LNCaP clone FGC (cell line): Measurements from ENCODE around the gene PSMD8.
"Not testable (repeated sequence)": the region's sequence is repeated elsewhere in the genome, so short reads cannot be mapped to it uniquely, and the experiment has no call there.

Experiments used
- DNase-seq: peaks from one replicate; pipeline ENCODE4 v3.0.0-alpha.2; 2011; ENCODE audit warnings: low read depth
- H3K4me3 ChIP-seq: 2 replicates; pipeline ENCODE4 v1.5.1; 2011; ENCODE audit warnings: mild to moderate bottlenecking, low read depth, low read length, control low read depth
- TF ChIP-seq, protein P1 (sequence below): IDR thresholded peaks from 2 replicates; pipeline ENCODE4 v1.5.1; 2012; ENCODE audit warnings: mild to moderate bottlenecking; ENCODE audit not compliant: control insufficient read depth, insufficient read depth; ENCODE audit errors: extremely low read depth

The PSMD8 gene

DNA sequence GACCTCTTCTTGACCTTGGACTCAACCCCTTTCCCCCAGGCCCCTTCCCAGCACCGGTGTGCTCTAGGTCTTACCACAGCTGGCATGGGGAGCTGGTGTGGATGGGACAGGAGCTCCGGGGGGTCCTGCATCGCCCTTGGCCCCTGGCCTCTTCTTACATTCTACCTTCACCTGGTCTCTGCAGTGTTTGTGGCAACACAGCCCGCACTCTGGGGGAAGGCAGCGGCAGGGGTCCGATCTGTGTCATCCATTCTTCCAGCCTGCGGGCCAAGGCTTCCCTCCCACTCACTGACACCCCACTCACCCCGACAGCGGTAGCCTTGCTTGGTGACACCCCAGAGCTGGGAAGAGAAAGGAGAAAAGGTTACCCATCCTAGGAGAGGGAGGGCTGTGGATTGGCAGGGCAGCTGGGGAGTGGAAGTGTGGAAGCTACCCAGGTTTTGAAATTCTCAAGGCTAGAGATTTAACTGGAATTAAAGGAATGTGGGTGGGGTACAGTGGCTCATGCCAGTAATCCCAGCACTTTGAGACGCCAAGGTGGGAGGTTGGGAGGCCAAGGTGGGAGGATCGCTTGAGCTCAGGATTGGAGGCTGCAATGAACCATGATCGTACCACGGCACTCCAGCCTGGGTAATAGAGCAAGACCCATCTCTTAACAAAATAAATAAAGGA is 36.8 kb downstream of the PSMD8 start:
- TF ChIP-seq, protein P1, sequence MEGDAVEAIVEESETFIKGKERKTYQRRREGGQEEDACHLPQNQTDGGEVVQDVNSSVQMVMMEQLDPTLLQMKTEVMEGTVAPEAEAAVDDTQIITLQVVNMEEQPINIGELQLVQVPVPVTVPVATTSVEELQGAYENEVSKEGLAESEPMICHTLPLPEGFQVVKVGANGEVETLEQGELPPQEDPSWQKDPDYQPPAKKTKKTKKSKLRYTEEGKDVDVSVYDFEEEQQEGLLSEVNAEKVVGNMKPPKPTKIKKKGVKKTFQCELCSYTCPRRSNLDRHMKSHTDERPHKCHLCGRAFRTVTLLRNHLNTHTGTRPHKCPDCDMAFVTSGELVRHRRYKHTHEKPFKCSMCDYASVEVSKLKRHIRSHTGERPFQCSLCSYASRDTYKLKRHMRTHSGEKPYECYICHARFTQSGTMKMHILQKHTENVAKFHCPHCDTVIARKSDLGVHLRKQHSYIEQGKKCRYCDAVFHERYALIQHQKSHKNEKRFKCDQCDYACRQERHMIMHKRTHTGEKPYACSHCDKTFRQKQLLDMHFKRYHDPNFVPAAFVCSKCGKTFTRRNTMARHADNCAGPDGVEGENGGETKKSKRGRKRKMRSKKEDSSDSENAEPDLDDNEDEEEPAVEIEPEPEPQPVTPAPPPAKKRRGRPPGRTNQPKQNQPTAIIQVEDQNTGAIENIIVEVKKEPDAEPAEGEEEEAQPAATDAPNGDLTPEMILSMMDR, result no peak
- no peak overlapping the region for H3K4me3 ChIP-seq
- DNase-seq, result no peak

DNA sequence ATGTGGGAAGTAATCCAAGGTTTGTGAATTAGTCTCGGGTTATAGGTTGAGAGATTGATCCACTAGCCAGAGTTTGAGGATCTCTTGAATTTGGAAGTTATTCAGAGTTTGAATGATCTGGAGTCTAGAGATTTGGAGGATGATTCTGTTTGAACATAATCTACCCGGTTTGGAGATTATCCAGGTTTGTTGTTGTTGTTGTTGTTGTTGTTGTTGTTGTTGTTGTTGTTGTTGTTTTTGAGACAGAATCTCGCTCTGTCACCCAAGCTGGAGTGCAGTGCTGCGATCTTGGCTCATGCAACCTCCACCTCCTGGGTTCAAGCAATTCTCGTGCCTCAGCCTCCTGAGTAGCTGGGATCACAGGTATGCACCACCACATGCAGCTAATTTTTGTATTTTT is 37.5 kb downstream of the PSMD8 start:
- not testable (repeated sequence) for H3K4me3 ChIP-seq, DNase-seq

DNA sequence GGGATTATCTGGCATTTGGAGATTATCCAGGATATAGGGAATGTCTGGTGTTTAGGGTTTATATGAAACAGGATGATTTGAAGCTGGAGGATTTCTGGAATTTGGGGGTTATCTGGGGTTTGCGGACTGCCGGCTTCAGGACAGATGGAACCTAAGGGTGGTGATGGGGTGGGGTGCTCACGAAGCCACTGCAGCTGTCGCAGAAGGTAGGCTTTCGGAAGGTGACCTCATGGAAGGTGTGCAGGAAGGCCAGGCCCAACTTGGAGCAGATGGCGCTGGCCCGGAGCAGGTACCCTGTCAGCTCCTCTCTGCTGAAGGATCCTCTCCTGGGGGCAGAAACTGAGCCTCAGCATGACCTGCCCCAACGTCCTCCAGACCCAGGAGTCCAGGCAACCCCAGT is 38.1 kb downstream of the PSMD8 start:
- TF ChIP-seq, protein P1, result no peak
- H3K4me3 ChIP-seq, result no peak overlapping the region
- no peak for DNase-seq

DNA sequence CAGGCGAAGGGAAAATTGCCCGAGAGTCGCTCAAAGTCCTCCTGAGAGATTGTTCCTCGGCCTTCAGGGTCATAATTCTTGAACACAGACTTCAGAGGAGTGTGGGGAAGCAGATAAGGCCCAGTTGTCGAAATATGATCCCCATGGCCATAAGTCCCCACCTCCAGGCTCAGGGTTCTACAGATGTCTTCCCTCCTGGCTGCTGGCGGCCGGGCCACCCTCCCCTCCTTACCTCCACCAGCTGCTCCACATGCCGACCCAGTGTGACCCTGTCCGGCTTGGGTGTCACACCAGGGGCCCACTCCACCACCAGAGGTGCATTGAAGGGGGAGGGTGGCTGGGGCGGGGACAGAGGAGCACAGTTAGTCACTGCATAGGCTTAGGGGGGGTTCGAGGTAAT is 38.6 kb downstream of the PSMD8 start:
- no peak for DNase-seq
- TF ChIP-seq, protein P1, result no peak
- no peak overlapping the region for H3K4me3 ChIP-seq

DNA sequence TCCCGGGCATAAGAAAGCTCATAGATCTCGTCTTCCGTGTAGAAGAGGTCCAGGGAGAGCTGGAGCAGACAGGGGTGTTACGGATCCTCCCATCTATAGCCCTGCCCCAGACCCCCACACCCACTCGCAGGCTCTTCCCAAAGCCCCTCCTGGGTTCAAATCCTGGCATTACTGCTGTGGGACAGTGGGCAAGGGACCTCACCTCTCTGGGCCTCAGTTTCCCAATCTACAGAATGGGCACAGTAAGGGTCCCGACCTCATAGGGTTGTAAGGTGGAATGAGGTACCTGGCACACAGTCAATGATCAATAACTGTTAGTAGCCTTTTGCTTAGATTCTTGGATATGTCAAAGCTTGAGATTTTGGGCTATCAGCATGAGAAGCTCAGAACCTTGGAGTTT is 39.0 kb downstream of the PSMD8 start:
- H3K4me3 ChIP-seq, result no peak overlapping the region
- no peak for DNase-seq
- TF ChIP-seq, protein P1, result no peak

DNA sequence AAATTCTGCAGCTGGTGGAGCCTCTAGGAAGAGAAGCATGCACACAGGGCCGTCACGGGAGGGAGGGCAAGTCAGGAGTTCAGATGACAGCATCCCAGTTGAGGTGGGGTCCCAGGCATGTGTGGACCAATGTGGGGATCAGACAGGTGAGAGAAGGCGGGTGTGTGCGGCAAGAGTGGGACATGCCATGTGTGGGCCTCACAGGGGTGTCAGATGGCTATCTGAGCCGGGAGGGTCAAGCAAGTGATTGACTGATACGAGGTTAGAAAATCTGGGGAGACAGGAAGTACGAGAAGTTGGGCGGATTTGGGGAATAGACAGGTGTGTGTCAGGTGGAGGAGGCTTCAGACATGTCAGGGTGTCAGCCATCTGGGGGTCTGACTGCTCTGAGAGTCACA is 42.8 kb downstream of the PSMD8 start:
- no peak overlapping the region for H3K4me3 ChIP-seq
- TF ChIP-seq, protein P1, result no peak
- DNase-seq, result no peak

DNA sequence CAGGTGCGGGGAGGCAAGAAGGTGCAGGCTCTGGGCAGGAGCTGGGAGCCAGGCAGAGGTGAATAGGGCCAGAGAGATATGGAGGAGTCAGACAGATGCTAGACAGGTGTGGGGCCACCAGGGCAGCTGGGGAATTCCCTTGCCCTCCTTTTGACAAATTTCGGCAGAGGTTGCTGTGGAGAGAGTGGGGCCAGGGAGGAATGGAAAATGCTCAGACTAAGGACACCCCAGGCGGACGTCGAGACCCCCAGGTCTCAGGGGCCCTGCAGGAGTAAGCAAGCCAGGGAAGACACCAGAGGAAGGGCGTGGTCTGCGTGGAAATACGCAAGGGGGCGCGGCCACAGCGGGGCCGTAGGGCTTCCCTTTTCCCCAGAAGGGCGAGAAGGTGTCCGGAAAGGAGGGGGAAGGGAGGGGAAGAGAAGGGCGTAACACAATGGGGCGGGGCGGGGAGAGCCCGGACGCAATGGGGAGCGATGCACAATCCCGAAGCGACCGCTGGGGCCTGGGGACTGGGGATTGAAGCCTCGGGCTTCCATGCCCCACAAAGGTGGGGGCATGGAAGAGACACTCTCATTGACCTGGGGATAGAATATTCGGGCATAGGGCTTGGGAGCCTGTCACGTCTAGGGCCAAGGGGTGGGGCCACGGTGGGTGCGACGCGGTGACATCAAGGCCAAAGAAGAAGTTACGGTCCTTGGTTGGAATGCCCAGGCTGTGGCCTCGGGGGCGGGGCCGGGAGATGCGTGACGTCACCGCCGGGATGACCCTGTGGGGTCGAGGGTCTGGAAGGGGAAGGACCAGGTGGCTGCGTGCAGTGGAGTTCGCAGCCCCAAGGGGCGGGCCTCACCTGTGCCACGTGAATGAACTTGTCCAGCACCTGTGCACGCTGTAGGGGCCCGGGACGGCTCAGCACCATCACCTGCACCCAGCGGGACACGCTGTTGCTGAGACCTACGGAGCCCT is 43.5 kb downstream of the PSMD8 start:
- H3K4me3 ChIP-seq, result no peak overlapping the region
- TF ChIP-seq, protein P1, result no peak
- DNase-seq, result no peak
